HEK293 (cell line): ENCODE results near the gene SMIM29.
"Not testable (repeated sequence)": the region's sequence is repeated elsewhere in the genome, so short reads cannot be mapped to it uniquely, and the experiment has no call there.

Experiments used
- CTCF ChIA-PET: fragments of 350-600 bp; formaldehyde crosslinking; extraction: SDS; loops from one replicate; lab custom pipeline; 2021; ENCODE audit warnings: antibody characterized with exemption; lab: Yijun Ruan, JAX
- POLR2A ChIA-PET: fragments of 300-600 bp; formaldehyde crosslinking; extraction: SDS; loops from one replicate; lab custom pipeline; 2020; ENCODE audit warnings: antibody characterized with exemption, inconsistent platforms; lab: Yijun Ruan, JAX
- H3K27ac ChIP-seq: fragments of 200-500 bp; sonication (Bioruptor generic); 2 replicates; pipeline ENCODE4 v1.5.1; 2014; ENCODE audit warnings: low read depth, low read length, control low read depth, inconsistent platforms; ENCODE audit errors: extremely low read depth
- H3K36me3 ChIP-seq, 2 experiments: fragments of 200-500 bp in 1 of 2; sonication (Bioruptor generic) in 1 of 2; 1 replicate in 1 of 2; 2 replicates in 1 of 2; pipeline ENCODE4 v1.5.1; 2014 to 2017; ENCODE audit warnings: inconsistent platforms in 2 of 2, low read length in 2 of 2; ENCODE audit not compliant: control insufficient read depth in 2 of 2, insufficient read depth in 1 of 2
- H3K4me1 ChIP-seq: fragments of 200-500 bp; sonication (Bioruptor generic); 2 replicates; pipeline ENCODE4 v1.5.1; 2014; ENCODE audit warnings: mild to moderate bottlenecking, low read length, inconsistent platforms; ENCODE audit not compliant: control insufficient read depth, insufficient read depth
- H3K4me3 ChIP-seq: 2 replicates; pipeline ENCODE4 v1.5.1; 2011; ENCODE audit warnings: low read depth, mild to moderate bottlenecking, control low read depth, low read length, moderate library complexity
- H3K9me3 ChIP-seq: fragments of 200-500 bp; sonication (Bioruptor generic); 2 replicates; pipeline ENCODE4 v1.5.1; 2014; ENCODE audit warnings: low read depth, low read length, inconsistent platforms; ENCODE audit not compliant: control insufficient read depth, insufficient read depth
- BCL11B ChIP-seq: fragments of 450-650 bp; formaldehyde crosslinking; IDR thresholded peaks from 2 replicates; pipeline ENCODE4 v1.5.1; 2016; ENCODE audit warnings: low read depth, missing biosample characterization, missing genetic modification characterization
- CTCF ChIP-seq: fragments of 450-650 bp; formaldehyde crosslinking; IDR thresholded peaks from 2 replicates; pipeline ENCODE4 v1.5.1; 2016; ENCODE audit warnings: missing biosample characterization, missing genetic modification characterization
- GLIS2 ChIP-seq: fragments of 450-650 bp; formaldehyde crosslinking; IDR thresholded peaks from 2 replicates; pipeline ENCODE4 v1.5.1; 2016; ENCODE audit warnings: missing biosample characterization, missing genetic modification characterization
- HOXD13 ChIP-seq: sonication (generic); formaldehyde crosslinking; IDR thresholded peaks from 2 replicates; pipeline ENCODE4 v1.8.0; 2022; ENCODE audit warnings: missing genetic modification reagents, borderline replicate concordance
- KLF16 ChIP-seq: fragments of 450-650 bp; formaldehyde crosslinking; IDR thresholded peaks from 2 replicates; pipeline ENCODE4 v1.5.1; 2017; ENCODE audit warnings: missing biosample characterization, missing genetic modification characterization
- KLF9 ChIP-seq: fragments of 450-650 bp; formaldehyde crosslinking; IDR thresholded peaks from 2 replicates; pipeline ENCODE4 v1.5.1; 2016; ENCODE audit warnings: missing biosample characterization, missing genetic modification characterization, low read depth
- PRDM10 ChIP-seq: fragments of 450-650 bp; formaldehyde crosslinking; IDR thresholded peaks from 2 replicates; pipeline ENCODE4 v1.5.1; 2016; ENCODE audit warnings: missing biosample characterization, missing genetic modification characterization
- SCRT1 ChIP-seq: fragments of 450-650 bp; formaldehyde crosslinking; IDR thresholded peaks from 2 replicates; pipeline ENCODE4 v1.5.1; 2016; ENCODE audit warnings: missing biosample characterization, missing genetic modification characterization, borderline replicate concordance
- SP3 ChIP-seq: fragments of 450-650 bp; formaldehyde crosslinking; IDR thresholded peaks from 2 replicates; pipeline ENCODE4 v1.5.1; 2016; ENCODE audit warnings: missing biosample characterization, missing genetic modification characterization
- ZBTB8A ChIP-seq: fragments of 450-650 bp; formaldehyde crosslinking; IDR thresholded peaks from 2 replicates; pipeline ENCODE4 v1.5.1; 2016; ENCODE audit warnings: missing biosample characterization, missing genetic modification characterization
- ZEB2 ChIP-seq: fragments of 450-650 bp; formaldehyde crosslinking; IDR thresholded peaks from 2 replicates; pipeline ENCODE4 v1.5.1; 2016; ENCODE audit warnings: missing biosample characterization, missing genetic modification characterization
- ZFP69B ChIP-seq: fragments of 450-650 bp; formaldehyde crosslinking; IDR thresholded peaks from 2 replicates; pipeline ENCODE4 v1.5.1; 2016; ENCODE audit warnings: missing biosample characterization, missing genetic modification characterization
- ZNF146 ChIP-seq: fragments of 450-650 bp; formaldehyde crosslinking; IDR thresholded peaks from 2 replicates; pipeline ENCODE4 v1.5.1; 2016; ENCODE audit warnings: missing biosample characterization, missing genetic modification characterization
- ZNF266 ChIP-seq: fragments of 450-650 bp; formaldehyde crosslinking; IDR thresholded peaks from 2 replicates; pipeline ENCODE4 v1.5.1; 2016; ENCODE audit warnings: missing biosample characterization, missing genetic modification characterization, low read depth
- ZNF292 ChIP-seq: fragments of 450-650 bp; formaldehyde crosslinking; IDR thresholded peaks from 2 replicates; pipeline ENCODE4 v1.5.1; 2016; ENCODE audit warnings: low read depth, missing biosample characterization, missing genetic modification characterization, borderline replicate concordance
- ZNF341 ChIP-seq: fragments of 450-650 bp; formaldehyde crosslinking; IDR thresholded peaks from 2 replicates; pipeline ENCODE4; 2016; ENCODE audit warnings: low read depth, missing biosample characterization, missing genetic modification characterization
- ZNF350 ChIP-seq: fragments of 450-650 bp; formaldehyde crosslinking; IDR thresholded peaks from 2 replicates; pipeline ENCODE4 v1.5.0; 2017; ENCODE audit warnings: missing biosample characterization, mild to moderate bottlenecking, missing genetic modification characterization
- ZNF398 ChIP-seq: fragments of 450-650 bp; formaldehyde crosslinking; IDR thresholded peaks from 2 replicates; pipeline ENCODE4 v1.5.1; 2017; ENCODE audit warnings: missing biosample characterization, missing genetic modification characterization
- ZNF596 ChIP-seq: fragments of 450-650 bp; IDR thresholded peaks from 2 replicates; pipeline ENCODE4 v1.5.0; 2018; ENCODE audit warnings: missing biosample characterization, mild to moderate bottlenecking, missing genetic modification characterization, moderate library complexity
- ZNF837 ChIP-seq: fragments of 450-650 bp; formaldehyde crosslinking; IDR thresholded peaks from 2 replicates; pipeline ENCODE4 v1.5.1; 2016; ENCODE audit warnings: missing biosample characterization, missing genetic modification characterization
- ZSCAN5A ChIP-seq: fragments of 450-650 bp; formaldehyde crosslinking; IDR thresholded peaks from 2 replicates; pipeline ENCODE4 v1.5.1; 2016; ENCODE audit warnings: missing biosample characterization, missing genetic modification characterization

The SMIM29 gene

GRCh38 chr6:34245032-34245760, 3.6 kb downstream of the SMIM29 start:
- TF ChIP-seq GLIS2: 0 out of 2 replicates have a peak, but pooled peaks have one; percentile 15
- H3K36me3 ChIP-seq: peaks cover 0 to 50% of the 10 kb centered on the region in 2 experiments; a peak in 1 of 3 replicates
- H3K4me1 ChIP-seq, H3K4me3 ChIP-seq, H3K9me3 ChIP-seq, H3K27ac ChIP-seq: not testable (repeated sequence)
- ChIA-PET POLR2A (interaction anchor here (0.8 to 1.0 kb wide), 2 partner anchors 9 to 22 kb away, joined by 3 to 6 read pairs; partner anchors contain the start of gene HMGA1), CTCF (interaction anchor here (0.6 to 1.4 kb wide), 6 partner anchors 45 to 170 kb away, joined by 3 to 7 read pairs (median 4); no protein-coding TSS in a partner anchor)

GRCh38 chr6:34243901-34244884, 4.6 kb downstream of the SMIM29 start:
- Histone ChIP-seq H3K9me3 (no peaks in the 10 kb centered on the region), H3K4me1 (peaks cover 3% of the 10 kb centered on the region), H3K36me3 (peaks cover 0 to 59% of the 10 kb centered on the region in 2 experiments; a peak in 1 of 3 replicates), H3K4me3 (no peak overlapping the region), H3K27ac (peak overlapping the region; percentile 37; the same call in 1 of the 2 replicates)
- ChIA-PET CTCF (interaction anchor here (0.6 to 1.4 kb wide), 8 partner anchors 44 to 392 kb away, joined by 3 to 5 read pairs (median 3); no protein-coding TSS in a partner anchor), POLR2A (interaction anchor here (0.6 to 1.3 kb wide), 7 partner anchors 8 to 171 kb away, joined by 3 to 10 read pairs (median 4); partner anchors contain the start of gene HMGA1)
- no peak for TF ChIP-seq KLF9
- TF ChIP-seq ZNF350: no peak
- no peak for TF ChIP-seq SCRT1 (tag by site-specific recombination)
- TF ChIP-seq HOXD13 (CRISPR knock-in tag): no peak
- 0 out of 2 replicates have a peak, but pooled peaks have one; percentile 11 for TF ChIP-seq ZNF341 (tag by site-specific recombination)
- TF ChIP-seq ZNF266 (tag by site-specific recombination): no peak
- peak; percentile 58; the same call in 1 of the 2 replicates for TF ChIP-seq CTCF (tag by site-specific recombination)
- TF ChIP-seq ZNF292 (tag by site-specific recombination): no peak
- 0 out of 2 replicates have a peak, but pooled peaks have one; percentile 17 for TF ChIP-seq BCL11B (tag by site-specific recombination)
- no peak for TF ChIP-seq ZNF596 (tag by site-specific recombination)
- TF ChIP-seq ZNF398: peak; percentile 91
- TF ChIP-seq ZNF146: no peak
- no peak for TF ChIP-seq ZSCAN5A (tag by site-specific recombination)
- peak; percentile 39 for TF ChIP-seq PRDM10
- no peak for TF ChIP-seq ZNF837
- 0 out of 2 replicates have a peak, but pooled peaks have one; percentile 52 for TF ChIP-seq ZEB2
- peak; percentile 56; the same call in 1 of the 2 replicates for TF ChIP-seq SP3 (tag by site-specific recombination)
- peak; percentile 91 for TF ChIP-seq ZFP69B (tag by site-specific recombination)
- peak; percentile 58 for TF ChIP-seq ZBTB8A (tag by site-specific recombination)
- no peak for TF ChIP-seq KLF16 (tag by site-specific recombination)
